Endothelial cell of hepatic sinusoid (primary cell): Measurements from ENCODE around the gene PPIP5K2.
"Not testable (repeated sequence)": the region's sequence is repeated elsewhere in the genome, so short reads cannot be mapped to it uniquely, and the experiment has no call there.

Experiments used
- in situ Hi-C: cut with HindIII; loops from 2 replicates; pipeline ENCODE4 v1.10.0; 2017; ENCODE audit warnings: low sequenced_read_pairs

The PPIP5K2 gene

DNA sequence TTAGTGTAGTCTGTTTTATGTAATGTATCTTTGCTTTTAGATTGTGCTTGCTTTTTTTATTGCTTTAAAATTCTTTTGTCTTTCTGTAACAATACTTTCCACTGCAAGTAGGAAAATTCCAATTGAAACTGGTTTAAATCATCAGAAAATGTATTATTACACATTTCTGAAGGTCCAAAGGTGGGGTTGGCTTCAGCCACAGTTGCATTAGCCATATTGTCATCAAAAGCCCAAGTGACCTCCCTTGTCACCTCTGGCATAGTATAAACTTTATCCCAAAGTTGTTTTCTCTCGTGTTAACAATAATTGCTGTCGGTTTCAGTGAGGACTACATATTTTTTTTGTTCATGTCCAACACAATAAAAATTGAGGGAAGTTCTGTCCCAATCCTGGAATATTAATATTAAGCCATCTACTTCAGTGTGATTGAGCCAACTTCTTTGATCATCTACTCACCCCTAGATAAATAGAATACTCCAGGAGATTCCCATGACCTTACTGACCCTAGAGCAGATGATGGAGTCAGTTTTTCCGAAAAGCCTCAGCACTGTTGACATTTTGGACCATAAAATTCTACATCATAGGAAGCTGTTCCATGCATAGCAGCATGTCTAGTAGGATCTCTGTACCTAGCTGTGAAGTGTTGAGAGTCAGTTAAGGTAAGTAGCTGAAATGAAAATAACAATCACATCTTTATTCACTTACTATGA is 86.0 kb downstream of the PPIP5K2 start:
- in situ Hi-C loops: no loop called here

DNA sequence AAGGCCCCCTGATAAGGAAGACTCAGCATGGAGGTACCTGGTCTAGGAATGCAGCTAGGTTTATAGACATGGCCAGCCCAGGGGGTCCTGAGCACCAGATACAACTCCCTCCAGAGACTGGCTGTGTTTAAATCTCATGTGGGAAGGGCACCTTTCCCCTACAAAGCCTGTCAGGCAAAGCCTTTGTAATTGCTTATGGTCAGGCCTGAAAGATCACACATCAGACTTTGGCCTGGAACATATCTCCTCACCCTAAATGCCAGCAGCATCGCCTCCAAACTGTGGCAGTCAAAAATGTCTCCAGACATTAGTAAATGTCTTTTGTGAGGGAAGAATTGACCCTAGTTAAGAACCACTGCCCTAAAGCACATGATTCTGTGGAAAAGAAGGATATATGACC is 86.9 kb downstream of the PPIP5K2 start:
- in situ Hi-C loops: no loop called here

- in situ Hi-C loops: no loop called here
Measured at GRCh38 chr5:103207653-103208052, 87.6 kb downstream of the PPIP5K2 start.

- in situ Hi-C loops: no loop called here
Measured at GRCh38 chr5:103208460-103208859, 88.4 kb downstream of the PPIP5K2 start.

- in situ Hi-C loops: no loop called here
Measured at GRCh38 chr5:103209065-103209464, 89.0 kb downstream of the PPIP5K2 start.

DNA sequence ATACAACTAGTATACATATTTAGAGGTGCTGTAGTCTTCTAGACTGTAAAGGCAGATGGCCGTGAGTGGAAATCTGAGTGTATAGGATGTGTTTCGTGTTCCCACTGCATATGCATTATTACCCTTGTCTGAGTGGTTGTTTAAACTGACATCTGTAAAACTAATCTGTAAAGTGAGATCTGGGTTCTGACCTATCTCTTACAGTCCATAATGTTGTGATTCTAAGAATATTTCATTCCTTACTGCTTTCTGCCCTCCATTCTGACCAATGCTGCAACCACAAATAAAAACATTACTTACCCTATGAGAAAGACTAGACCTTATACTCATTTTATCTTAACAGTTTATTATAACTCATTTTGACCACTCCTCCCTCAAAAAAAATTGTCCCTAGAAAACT is 90.9 kb downstream of the PPIP5K2 start:
- in situ Hi-C loops: loop anchor here (5.0 kb wide), 1 partner anchor 51 kb away; no protein-coding TSS in a partner anchor

GRCh38 chr5:103211576-103212561 is 91.8 kb downstream of the PPIP5K2 start:
- in situ Hi-C loops: loop anchor here (5.0 kb wide), 1 partner anchor 50 kb away; no protein-coding TSS in a partner anchor

- in situ Hi-C loops: no loop called here
Measured at GRCh38 chr5:103216137-103216536, 96.0 kb downstream of the PPIP5K2 start.

DNA sequence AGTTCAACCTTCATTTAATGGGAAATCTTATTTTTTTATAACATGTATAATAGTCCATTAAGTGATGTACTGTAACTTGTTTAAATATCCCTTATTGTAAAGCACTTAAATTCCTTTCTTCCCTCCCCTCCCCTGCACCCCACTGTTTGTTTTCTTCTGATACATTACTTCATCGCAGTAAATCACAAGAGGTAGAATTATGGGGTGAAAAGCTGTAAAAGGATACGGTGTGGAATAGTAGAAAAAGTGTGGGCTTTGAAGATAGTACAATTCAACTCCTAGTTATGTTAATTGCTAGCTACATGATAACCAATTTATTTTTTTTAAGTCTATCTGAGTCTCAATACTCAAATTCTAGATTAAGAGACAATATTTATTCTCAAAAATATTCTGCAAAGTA is 96.6 kb downstream of the PPIP5K2 start:
- in situ Hi-C loops: no loop called here

GRCh38 chr5:103217101-103217500 is 97.0 kb downstream of the PPIP5K2 start:
- in situ Hi-C loops: no loop called here

DNA sequence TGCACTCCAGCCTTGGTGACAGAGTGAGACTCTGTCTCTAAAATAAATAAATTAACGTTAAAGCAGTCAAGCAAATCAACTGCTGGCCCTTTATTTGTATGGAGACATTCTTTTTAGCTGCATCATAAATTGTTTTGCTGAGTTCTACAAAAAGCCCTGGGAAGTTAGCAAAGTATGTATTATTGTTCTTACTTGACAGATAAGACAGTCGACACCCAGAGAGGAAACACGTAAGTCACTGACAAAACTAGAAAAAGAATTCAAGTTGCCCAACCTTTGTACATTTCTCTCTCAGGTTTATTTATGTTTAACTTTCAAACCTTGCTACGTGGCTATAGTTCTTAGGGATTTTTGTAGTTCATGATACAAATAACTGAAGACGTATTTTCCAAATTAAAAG is 98.1 kb downstream of the PPIP5K2 start:
- in situ Hi-C loops: no loop called here

- in situ Hi-C loops: not testable (repeated sequence)
Measured at GRCh38 chr5:103219074-103219473, 99.0 kb downstream of the PPIP5K2 start.

GRCh38 chr5:103223031-103223955 is 103.2 kb downstream of the PPIP5K2 start:
- in situ Hi-C loops: no loop called here

- in situ Hi-C loops: no loop called here
Measured at GRCh38 chr5:103224118-103224893, 104.2 kb downstream of the PPIP5K2 start.

DNA sequence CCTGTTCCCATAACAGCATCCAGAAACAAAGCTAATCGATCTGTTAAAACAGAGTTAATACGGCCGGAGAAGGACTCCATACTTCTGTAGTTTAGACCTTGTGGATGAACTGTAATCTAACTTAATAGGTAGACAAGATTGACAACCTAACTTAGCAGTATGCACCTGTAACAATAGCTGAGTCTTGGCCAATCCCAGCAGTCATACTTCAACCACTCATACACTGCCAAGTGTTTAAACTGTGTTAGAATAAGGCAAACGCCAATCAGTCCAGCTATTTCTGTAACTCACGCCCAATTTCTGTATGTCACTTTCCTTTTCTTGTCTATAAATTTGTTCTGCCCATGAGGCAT is 104.8 kb downstream of the PPIP5K2 start:
- in situ Hi-C loops: no loop called here

GRCh38 chr5:103228061-103228460 is 108.0 kb downstream of the PPIP5K2 start:
- in situ Hi-C loops: no loop called here

DNA sequence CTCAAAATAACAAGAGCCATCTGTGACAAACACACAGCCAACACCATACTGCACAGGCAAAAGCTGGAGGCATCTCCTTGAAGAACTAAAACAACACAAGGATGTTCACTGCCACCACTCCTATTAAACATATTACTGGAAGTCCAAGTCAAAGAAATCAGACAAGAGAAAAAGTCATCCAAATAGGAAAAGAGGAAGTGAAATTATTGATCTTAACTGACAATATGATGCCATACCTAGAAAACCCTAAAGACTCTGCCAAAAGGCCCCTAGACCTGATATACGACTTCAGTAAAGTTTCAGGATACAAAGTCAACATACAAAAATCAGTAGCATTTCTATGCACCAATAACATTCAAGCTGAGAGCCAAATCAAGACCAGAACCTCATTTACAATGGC is 108.5 kb downstream of the PPIP5K2 start:
- in situ Hi-C loops: no loop called here

- in situ Hi-C loops: no loop called here
Measured at GRCh38 chr5:103232393-103232999, 112.4 kb downstream of the PPIP5K2 start.

GRCh38 chr5:103234239-103234975 is 114.3 kb downstream of the PPIP5K2 start:
- in situ Hi-C loops: no loop called here
